ENCODE measurements around the gene GRID2. TPM values are rescaled to one million over a fixed set of nuclear protein-coding genes. Genes with fewer than 3 reads are reported as not detected.

Gene GRID2
- total RNA-seq, 3 donors from 2014 or later: 0.44 TPM; not detected in 2

- ATAC-seq (no peak), DNase-seq (no peak)
- no peaks in the 10 kb centered on the region for H3K4me1 ChIP-seq (ENCODE audit: low read depth)
- TF ChIP-seq CTCF (IDR thresholded peaks at IDR 0.05): no peak
- no peak overlapping the region for H3K4me3 ChIP-seq
- no peaks in the 10 kb centered on the region for H3K9me3 ChIP-seq
- no peaks in the 10 kb centered on the region for H3K36me3 ChIP-seq (ENCODE audit: low read depth)
- intact Hi-C loops (cut with DNase I, micrococcal nuclease): loop anchor here in 1 of 2 donors (10.0 kb wide), 1 partner anchor 344 kb away; no protein-coding TSS in a partner anchor
Measured at GRCh38 chr4:93781198-93781597, 1477.4 kb downstream of the GRID2 start.

GRCh38 chr4:93786149-93786548, 1482.4 kb downstream of the GRID2 start:
- Histone ChIP-seq H3K4me3 (no peak overlapping the region), H3K36me3 (ENCODE audit: low read depth) (no peaks in the 10 kb centered on the region), H3K4me1 (ENCODE audit: low read depth) (no peaks in the 10 kb centered on the region), H3K9me3 (no peaks in the 10 kb centered on the region)
- ATAC-seq (no peak), DNase-seq (no peak)
- intact Hi-C loops (cut with DNase I, micrococcal nuclease): loop anchor here in 1 of 2 donors (10.0 kb wide), 1 partner anchor 339 kb away; no protein-coding TSS in a partner anchor
- no peak for TF ChIP-seq CTCF (IDR thresholded peaks at IDR 0.05)

GRCh38 chr4:93788712-93789111, 1484.9 kb downstream of the GRID2 start:
- Histone ChIP-seq H3K36me3 (ENCODE audit: low read depth) (no peaks in the 10 kb centered on the region), H3K4me3 (no peak overlapping the region), H3K9me3 (no peaks in the 10 kb centered on the region), H3K4me1 (ENCODE audit: low read depth) (no peaks in the 10 kb centered on the region)
- DNase-seq (no peak), ATAC-seq (no peak)
- TF ChIP-seq CTCF (IDR thresholded peaks at IDR 0.05): no peak
- intact Hi-C loops (cut with DNase I, micrococcal nuclease): loop anchor here in 1 of 2 donors (10.0 kb wide), 1 partner anchor 336 kb away; no protein-coding TSS in a partner anchor

GRCh38 chr4:93791570-93792195, 1487.9 kb downstream of the GRID2 start:
- Histone ChIP-seq H3K36me3 (ENCODE audit: low read depth) (no peaks in the 10 kb centered on the region), H3K4me1 (ENCODE audit: low read depth) (no peaks in the 10 kb centered on the region), H3K9me3 (no peaks in the 10 kb centered on the region), H3K4me3 (no peak overlapping the region)
- peak in 2 of 3 donors; percentile 36 to 73 for DNase-seq
- peak; percentile 90 for ATAC-seq
- TF ChIP-seq CTCF (IDR thresholded peaks at IDR 0.05): peak; percentile 34
- intact Hi-C loops (cut with DNase I, micrococcal nuclease): loop anchor here in 1 of 2 donors (10.0 kb wide), 1 partner anchor 333 kb away; no protein-coding TSS in a partner anchor

GRCh38 chr4:93802045-93802444, 1498.3 kb downstream of the GRID2 start:
- no peaks in the 10 kb centered on the region for H3K36me3 ChIP-seq (ENCODE audit: low read depth)
- ATAC-seq (no peak), DNase-seq (no peak)
- intact Hi-C loops (cut with DNase I, micrococcal nuclease): no loop called here
- no peaks in the 10 kb centered on the region for H3K9me3 ChIP-seq
- H3K4me1 ChIP-seq (ENCODE audit: low read depth): no peaks in the 10 kb centered on the region
- TF ChIP-seq CTCF (IDR thresholded peaks at IDR 0.05): no peak
- no peak overlapping the region for H3K4me3 ChIP-seq

All from mucosa of descending colon (tissue), 3 donors.